Astrocyte (in vitro differentiated cells and primary cell): Measurements from ENCODE around the gene EXD2. TPM values are rescaled to one million over a fixed set of nuclear protein-coding genes. Genes with fewer than 3 reads are reported as not detected.

Experiments
- DNase-seq: peaks from one replicate; pipeline ENCODE4 v3.0.0-alpha.2; 2010; ENCODE audit warnings: low read depth
- FAIRE-seq: peaks from 2 replicates; lab custom pipeline; 2011; peaks lifted over from hg19 to GRCh38; lab: Jason Lieb, UNC
- H2AFZ ChIP-seq: 2 replicates; pipeline ENCODE4 v1.6.0; 2012; ENCODE audit warnings: low read depth, low read length, inconsistent platforms
- H3K27ac ChIP-seq: 2 replicates; pipeline ENCODE4 v1.5.1; 2011; ENCODE audit warnings: low read depth, low read length, inconsistent platforms
- H3K27me3 ChIP-seq: 2 replicates; pipeline ENCODE4 v1.6.0; 2011; ENCODE audit warnings: low read length, inconsistent platforms; ENCODE audit not compliant: insufficient read depth
- H3K36me3 ChIP-seq: 2 replicates; pipeline ENCODE4 v1.5.1; 2011; ENCODE audit warnings: low read length, inconsistent platforms; ENCODE audit not compliant: insufficient read depth
- H3K4me1 ChIP-seq: 2 replicates; pipeline ENCODE4 v1.5.1; 2011; ENCODE audit warnings: low read length, inconsistent platforms; ENCODE audit not compliant: insufficient read depth
- H3K4me2 ChIP-seq: 2 replicates; pipeline ENCODE4 v1.6.0; 2012; ENCODE audit warnings: low read length, inconsistent platforms
- H3K4me3 ChIP-seq: 2 replicates; pipeline ENCODE4 v1.5.1; 2011; ENCODE audit warnings: low read depth, mild to moderate bottlenecking, low read length, inconsistent platforms; ENCODE audit not compliant: insufficient read depth
- H3K79me2 ChIP-seq: 2 replicates; pipeline ENCODE4 v1.6.0; 2012; ENCODE audit warnings: mild to moderate bottlenecking, low read length, inconsistent platforms; ENCODE audit not compliant: insufficient read depth
- H3K9ac ChIP-seq: 2 replicates; pipeline ENCODE4 v1.6.0; 2012; ENCODE audit warnings: mild to moderate bottlenecking, low read length, inconsistent platforms
- H3K9me3 ChIP-seq: 2 replicates; pipeline ENCODE4 v1.5.1; 2012; ENCODE audit warnings: low read depth, mild to moderate bottlenecking, low read length, inconsistent platforms; ENCODE audit not compliant: insufficient read depth
- H4K20me1 ChIP-seq: 2 replicates; pipeline ENCODE4 v1.6.0; 2012; ENCODE audit warnings: low read length, inconsistent platforms; ENCODE audit not compliant: insufficient read depth
- H3K27ac Mint-ChIP-seq: one replicate; pipeline ENCODE4 v1.8.0; 2021; ENCODE audit warnings: mild to moderate bottlenecking, mixed read lengths; ENCODE audit not compliant: unreplicated experiment
- H3K27me3 Mint-ChIP-seq: one replicate; pipeline ENCODE4 v1.8.0; 2021; ENCODE audit warnings: low read depth, mixed read lengths; ENCODE audit not compliant: unreplicated experiment
- H3K36me3 Mint-ChIP-seq: one replicate; pipeline ENCODE4 v1.8.0; 2021; ENCODE audit warnings: low read depth, mixed read lengths; ENCODE audit not compliant: unreplicated experiment
- H3K4me1 Mint-ChIP-seq: one replicate; pipeline ENCODE4 v1.8.0; 2021; ENCODE audit warnings: low read depth, mixed read lengths; ENCODE audit not compliant: unreplicated experiment
- H3K4me3 Mint-ChIP-seq: one replicate; pipeline ENCODE4 v1.8.0; 2021; ENCODE audit warnings: mild to moderate bottlenecking, moderate library complexity, mixed read lengths; ENCODE audit not compliant: unreplicated experiment
- H3K9me3 Mint-ChIP-seq: one replicate; pipeline ENCODE4 v1.8.0; 2021; ENCODE audit warnings: mild to moderate bottlenecking, mixed read lengths; ENCODE audit not compliant: unreplicated experiment
- EZH2 ChIP-seq: IDR thresholded peaks from 2 replicates; pipeline ENCODE4 v1.6.1; 2012; ENCODE audit warnings: mild to moderate bottlenecking, low read length, inconsistent platforms; ENCODE audit not compliant: insufficient read depth
- total RNA-seq: library from RNA; stranded (reverse); gene quantifications from 2 replicates; pipeline ENCODE4 v1.2.1, GENCODE V29; 2021
- TF ChIP-seq, protein P1 (sequence below): IDR thresholded peaks from 2 replicates; pipeline ENCODE4 v1.5.1; 2011; ENCODE audit warnings: low read depth, mild to moderate bottlenecking, inconsistent platforms, low read length, moderate library complexity; ENCODE audit not compliant: insufficient read depth

EXD2 gene
- total RNA-seq, 1 donor from 2014 or later: 30.7 TPM

- no peaks in the 10 kb centered on the region for H3K9me3 ChIP-seq
- DNase-seq: no peak
- H2AFZ ChIP-seq: peak within 1 kb of the TSS; percentile 79
- H3K4me1 Mint-ChIP-seq: peaks cover 29% of the 10 kb centered on the region
- no peak for FAIRE-seq
- TF ChIP-seq EZH2: no peak
- TF ChIP-seq, protein P1, sequence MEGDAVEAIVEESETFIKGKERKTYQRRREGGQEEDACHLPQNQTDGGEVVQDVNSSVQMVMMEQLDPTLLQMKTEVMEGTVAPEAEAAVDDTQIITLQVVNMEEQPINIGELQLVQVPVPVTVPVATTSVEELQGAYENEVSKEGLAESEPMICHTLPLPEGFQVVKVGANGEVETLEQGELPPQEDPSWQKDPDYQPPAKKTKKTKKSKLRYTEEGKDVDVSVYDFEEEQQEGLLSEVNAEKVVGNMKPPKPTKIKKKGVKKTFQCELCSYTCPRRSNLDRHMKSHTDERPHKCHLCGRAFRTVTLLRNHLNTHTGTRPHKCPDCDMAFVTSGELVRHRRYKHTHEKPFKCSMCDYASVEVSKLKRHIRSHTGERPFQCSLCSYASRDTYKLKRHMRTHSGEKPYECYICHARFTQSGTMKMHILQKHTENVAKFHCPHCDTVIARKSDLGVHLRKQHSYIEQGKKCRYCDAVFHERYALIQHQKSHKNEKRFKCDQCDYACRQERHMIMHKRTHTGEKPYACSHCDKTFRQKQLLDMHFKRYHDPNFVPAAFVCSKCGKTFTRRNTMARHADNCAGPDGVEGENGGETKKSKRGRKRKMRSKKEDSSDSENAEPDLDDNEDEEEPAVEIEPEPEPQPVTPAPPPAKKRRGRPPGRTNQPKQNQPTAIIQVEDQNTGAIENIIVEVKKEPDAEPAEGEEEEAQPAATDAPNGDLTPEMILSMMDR: no peak
- peaks cover 21% of the 10 kb centered on the region for H3K4me1 ChIP-seq
- peak within 1 kb of the TSS; percentile 85 for H3K4me3 ChIP-seq
- H3K27ac ChIP-seq: peak within 1 kb of the TSS; percentile 69
- no peaks in the 10 kb centered on the region for H3K27me3 ChIP-seq
- H4K20me1 ChIP-seq: peaks cover 34% of the 10 kb centered on the region
- no peaks in the 10 kb centered on the region for H3K27me3 Mint-ChIP-seq
- H3K36me3 Mint-ChIP-seq: peaks cover 8% of the 10 kb centered on the region
- H3K4me2 ChIP-seq: peak within 1 kb of the TSS; percentile 82
- H3K9me3 Mint-ChIP-seq: no peaks in the 10 kb centered on the region
- H3K4me3 Mint-ChIP-seq: peak within 1 kb of the TSS; percentile 95
- H3K9ac ChIP-seq: peak within 1 kb of the TSS; percentile 92
- H3K36me3 ChIP-seq: peaks cover 4% of the 10 kb centered on the region
- peaks cover 46% of the 10 kb centered on the region for H3K79me2 ChIP-seq
- H3K27ac Mint-ChIP-seq: peak within 1 kb of the TSS; percentile 72
Observed at GRCh38 chr14:69152902-69153151, 38.5 kb upstream of the EXD2 start, which contains the start of gene DCAF5. TSS of gene DCAF5 (minus strand) at chr14:69153119. CDS start at chr14:69152978, 141 bp downstream.

- Histone ChIP-seq H3K27ac (peak overlapping the region; percentile 66), H3K79me2 (peaks cover 41% of the 10 kb centered on the region), H3K4me3 (peak overlapping the region; percentile 85), H2AFZ (peak overlapping the region; percentile 68), H4K20me1 (peaks cover 29% of the 10 kb centered on the region), H3K9me3 (no peaks in the 10 kb centered on the region), H3K4me2 (peak overlapping the region; percentile 82), H3K4me1 (peaks cover 21% of the 10 kb centered on the region), H3K36me3 (peaks cover 4% of the 10 kb centered on the region), H3K27me3 (no peaks in the 10 kb centered on the region), H3K9ac (peak overlapping the region; percentile 92)
- Mint-ChIP-seq H3K4me3 (peak overlapping the region; percentile 95), H3K27me3 (no peaks in the 10 kb centered on the region), H3K9me3 (no peaks in the 10 kb centered on the region), H3K4me1 (peaks cover 29% of the 10 kb centered on the region), H3K27ac (peak overlapping the region; percentile 72), H3K36me3 (peaks cover 6% of the 10 kb centered on the region)
- TF ChIP-seq, protein P1: no peak
- TF ChIP-seq EZH2: no peak
- FAIRE-seq (no peak), DNase-seq (peak; percentile 90)
Observed at GRCh38 chr14:69153152-69153872, 38.0 kb upstream of the EXD2 start.

DNA sequence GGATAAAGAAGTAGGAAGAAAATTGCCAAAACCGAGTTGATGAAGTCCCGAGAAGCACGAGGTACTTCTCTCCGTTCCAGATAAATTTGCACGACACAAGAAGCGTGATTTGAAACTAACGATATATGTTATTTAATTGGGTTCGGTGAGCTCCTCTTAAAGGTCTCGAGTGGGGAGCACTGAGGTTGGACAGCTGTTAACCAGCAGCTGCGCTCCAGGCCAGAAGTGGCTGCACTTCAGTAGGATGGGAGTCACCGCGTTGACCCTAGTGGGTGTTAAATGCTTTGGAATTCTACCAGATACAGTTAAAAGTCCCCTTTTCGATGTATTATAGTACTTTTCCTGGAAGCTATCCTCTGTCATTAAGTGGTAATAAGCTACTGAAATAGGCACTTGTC is 37.4 kb upstream of the EXD2 start:
- TF ChIP-seq, protein P1: no peak
- TF ChIP-seq EZH2: no peak
- H3K4me3 ChIP-seq: peak overlapping the region; percentile 85
- H3K9me3 ChIP-seq: no peaks in the 10 kb centered on the region
- peaks cover 24% of the 10 kb centered on the region for H4K20me1 ChIP-seq
- H3K27ac Mint-ChIP-seq: peak overlapping the region; percentile 72
- H3K4me3 Mint-ChIP-seq: peak overlapping the region; percentile 95
- H2AFZ ChIP-seq: peak overlapping the region; percentile 68
- DNase-seq (peak; percentile 29), FAIRE-seq (no peak)
- H3K4me1 ChIP-seq: peaks cover 17% of the 10 kb centered on the region
- peak overlapping the region; percentile 82 for H3K4me2 ChIP-seq
- H3K36me3 Mint-ChIP-seq: peaks cover under 1% of the 10 kb centered on the region
- peaks cover 25% of the 10 kb centered on the region for H3K4me1 Mint-ChIP-seq
- no peaks in the 10 kb centered on the region for H3K36me3 ChIP-seq
- peaks cover under 1% of the 10 kb centered on the region for H3K27me3 ChIP-seq
- no peaks in the 10 kb centered on the region for H3K9me3 Mint-ChIP-seq
- H3K27me3 Mint-ChIP-seq: no peaks in the 10 kb centered on the region
- H3K79me2 ChIP-seq: peaks cover 35% of the 10 kb centered on the region
- peak overlapping the region; percentile 92 for H3K9ac ChIP-seq
- no peak overlapping the region for H3K27ac ChIP-seq
